Breast epithelium (tissue), 4 donors: ENCODE measurements around the gene CTXN1. TPM values are rescaled to one million over a fixed set of nuclear protein-coding genes. Genes with fewer than 3 reads are reported as not detected.

Experiments used
- DNase-seq, 2 donors: peaks; one replicate each; pipeline ENCODE4 v3.0.0-alpha.2; 2019; ENCODE audit warnings: low spot score in 2 of 2
- H3K27ac ChIP-seq, 2 donors: fragments of 200-600 bp; sonication (generic) in 1 of 2; one replicate each; pipeline ENCODE4 v1.5.1; 2016 to 2019; ENCODE audit warnings: mild to moderate bottlenecking in 1 of 2
- H3K27me3 ChIP-seq, 2 donors: fragments of 200-600 bp; sonication (generic) in 1 of 2; one replicate each; pipeline versions ENCODE4 v1.5.1 to v1.6.0; 2017 to 2019; ENCODE audit warnings: control low read depth in 1 of 2, mild to moderate bottlenecking in 1 of 2
- H3K36me3 ChIP-seq: fragments of 200-600 bp; one replicate; pipeline ENCODE4 v1.5.1; 2019
- H3K4me1 ChIP-seq, 2 donors: fragments of 200-600 bp; sonication (generic); one replicate each; pipeline ENCODE4 v1.5.1; 2016 to 2019; ENCODE audit warnings: control low read depth in 1 of 2
- H3K4me3 ChIP-seq, 3 donors: fragments of 200-600 bp; sonication (generic); 1 replicate in 2 of 3; 2 replicates in 1 of 3; pipeline ENCODE4 v1.5.1; 2016 to 2019; ENCODE audit warnings: mild to moderate bottlenecking in 3 of 3, moderate library complexity in 2 of 3
- H3K9me3 ChIP-seq, 2 donors: fragments of 200-600 bp; sonication (generic) in 1 of 2; one replicate each; pipeline ENCODE4 v1.5.1; 2016 to 2019; ENCODE audit warnings: control low read depth in 1 of 2
- CTCF ChIP-seq, 3 donors: fragments of 450-650 bp; IDR thresholded peaks; one replicate each; pipeline ENCODE4 v1.5.1; 2016 to 2017; ENCODE audit warnings: antibody characterized with exemption in 3 of 3, mild to moderate bottlenecking in 3 of 3, moderate library complexity in 3 of 3
- POLR2A ChIP-seq: fragments of 450-650 bp; IDR thresholded peaks from one replicate; pipeline ENCODE4 v1.6.1; 2016; ENCODE audit warnings: antibody characterized with exemption, mild to moderate bottlenecking, moderate library complexity
- POLR2AphosphoS5 ChIP-seq, 3 donors: sonication (generic); formaldehyde crosslinking; IDR thresholded peaks; one replicate each; pipeline ENCODE4 v1.6.1; 2017; ENCODE audit warnings: antibody characterized with exemption in 3 of 3
- intact Hi-C: fragments of 100-400 bp; cut with DNase I; formaldehyde crosslinking; loops from one replicate; pipeline ENCODE4 v1.15.1; 2023; ENCODE audit warnings: low total_unique reads
- total RNA-seq, 3 donors: library from RNA; depleted of rRNA; stranded (reverse); fragments of >200 nt; gene quantifications; one replicate each; pipeline ENCODE4 v1.1.0, GENCODE V29; 2016

CTXN1 gene
- total RNA-seq = 1 to 10 TPM in 2 of 3 donors, under 1 TPM in 1; 0.32 to 9.5 (median 5.6) TPM

GRCh38 chr19:7926021-7926726, at the start of gene CTXN1:
Gene CTXN1 (minus strand): TSS chr19:7926135. CDS start chr19:7925538, 597 bp downstream.
- Histone ChIP-seq H3K4me3 (peak within 1 kb of the TSS; percentile 41 to 72 (median 60)), H3K27me3 (no peaks in the 10 kb centered on the region), H3K36me3 (no peaks in the 10 kb centered on the region), H3K9me3 (no peaks in the 10 kb centered on the region), H3K4me1 (peaks cover 37 to 38% of the 10 kb centered on the region in 2 donors), H3K27ac (peak within 1 kb of the TSS; percentile 96 to 97)
- TF ChIP-seq POLR2AphosphoS5 (IDR thresholded peaks at IDR 0.05) (no peak), CTCF (IDR thresholded peaks at IDR 0.05) (no peak), POLR2A (no peak)
- intact Hi-C loops = no loop called here
- DNase-seq = peak in 1 of 2 donors; percentile 71

GRCh38 chr19:7975037-7975436, 49.1 kb upstream of the CTXN1 start:
- H3K9me3 ChIP-seq = no peaks in the 10 kb centered on the region
- no peak overlapping the region for H3K27ac ChIP-seq
- H3K36me3 ChIP-seq = no peaks in the 10 kb centered on the region
- H3K27me3 ChIP-seq = no peaks in the 10 kb centered on the region
- intact Hi-C loops = no loop called here
- H3K4me1 ChIP-seq = no peaks in the 10 kb centered on the region
- H3K4me3 ChIP-seq = no peak overlapping the region
- DNase-seq = no peak
- TF ChIP-seq POLR2A (no peak), CTCF (IDR thresholded peaks at IDR 0.05) (no peak)

GRCh38 chr19:7973883-7974282, 47.9 kb upstream of the CTXN1 start:
- no peaks in the 10 kb centered on the region for H3K9me3 ChIP-seq
- no peak overlapping the region for H3K4me3 ChIP-seq
- H3K27ac ChIP-seq = no peak overlapping the region
- DNase-seq = no peak
- TF ChIP-seq CTCF (IDR thresholded peaks at IDR 0.05) (no peak), POLR2A (no peak), POLR2AphosphoS5 (IDR thresholded peaks at IDR 0.05) (no peak)
- no peaks in the 10 kb centered on the region for H3K36me3 ChIP-seq
- no peaks in the 10 kb centered on the region for H3K27me3 ChIP-seq
- no peaks in the 10 kb centered on the region for H3K4me1 ChIP-seq
- intact Hi-C loops = no loop called here

GRCh38 chr19:7971553-7972520, 45.9 kb upstream of the CTXN1 start:
- Histone ChIP-seq H3K9me3 (no peaks in the 10 kb centered on the region), H3K27me3 (no peaks in the 10 kb centered on the region), H3K4me1 (no peaks in the 10 kb centered on the region), H3K27ac (no peak overlapping the region), H3K4me3 (no peak overlapping the region), H3K36me3 (no peaks in the 10 kb centered on the region)
- intact Hi-C loops = no loop called here
- DNase-seq = no peak
- TF ChIP-seq POLR2A = no peak
- TF ChIP-seq CTCF (IDR thresholded peaks at IDR 0.05) = no peak
- TF ChIP-seq POLR2AphosphoS5 (IDR thresholded peaks at IDR 0.05) = no peak
